ENCODE results near the gene TRAPPC2L.

DNA sequence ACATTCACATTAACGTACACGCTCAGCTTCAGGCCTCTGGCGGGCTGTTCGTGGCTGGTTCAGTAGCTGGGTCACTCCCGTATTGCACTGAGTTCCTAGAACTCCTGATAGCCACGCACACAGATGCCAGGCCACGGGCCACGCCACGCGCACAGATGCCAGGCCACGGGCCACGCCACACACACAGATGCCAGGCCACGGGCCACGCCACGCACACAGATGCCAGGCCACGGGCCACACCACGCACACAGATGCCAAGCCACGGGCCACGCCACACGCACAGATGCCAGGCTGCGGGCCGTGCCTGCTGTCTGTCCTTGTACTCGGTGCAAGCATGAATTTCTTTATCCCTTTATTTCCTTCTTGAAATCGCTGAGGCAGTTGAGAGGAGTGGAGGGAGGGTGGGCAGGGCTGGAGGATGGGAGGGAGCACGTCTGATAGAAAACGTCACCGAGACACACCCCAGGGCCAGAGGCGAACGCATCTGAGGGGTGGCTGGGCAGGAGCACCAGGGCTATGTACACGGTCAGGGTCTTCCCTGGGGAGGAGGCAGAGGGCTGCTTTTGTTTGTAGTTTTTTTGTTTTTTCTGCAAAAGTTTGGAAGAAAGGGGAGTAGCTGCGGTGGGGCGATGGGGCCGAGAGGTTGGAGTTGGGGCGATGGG is 18.1 kb downstream of the TRAPPC2L start:
- TF ChIP-seq CTCF (conservative IDR thresholded peaks at IDR 0.05; ENCODE audit: low read length) (no peak), EZH2phosphoT487 (IDR thresholded peaks at IDR 0.05; ENCODE audit: borderline replicate concordance, low read depth, low read length) (no peak)
